Measurements from ENCODE around the gene PIBF1.

Gene PIBF1

GRCh38 chr13:73060251-73061160 lies 278.6 kb downstream of the PIBF1 start:
- no peak for DNase-seq

- DNase-seq, result no peak
Observed at GRCh38 chr13:73061473-73061872, 279.5 kb downstream of the PIBF1 start.

DNA sequence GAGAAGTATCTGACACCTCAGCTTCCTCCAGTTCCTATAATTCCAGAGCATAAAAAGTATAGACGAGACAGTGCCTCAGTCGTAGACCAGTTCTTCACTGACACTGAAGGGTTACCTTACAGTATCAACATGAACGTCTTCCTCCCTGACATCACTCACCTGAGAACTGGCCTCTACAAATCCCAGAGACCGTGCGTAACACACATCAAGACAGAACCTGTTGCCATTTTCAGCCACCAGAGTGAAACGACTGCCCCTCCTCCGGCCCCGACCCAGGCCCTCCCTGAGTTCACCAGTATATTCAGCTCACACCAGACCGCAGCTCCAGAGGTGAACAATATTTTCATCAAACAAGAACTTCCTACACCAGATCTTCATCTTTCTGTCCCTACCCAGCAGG lies 279.9 kb downstream of the PIBF1 start:
- DNase-seq, result no peak

GRCh38 chr13:73062468-73062867 lies 280.5 kb downstream of the PIBF1 start:
- DNase-seq, result no peak

DNA sequence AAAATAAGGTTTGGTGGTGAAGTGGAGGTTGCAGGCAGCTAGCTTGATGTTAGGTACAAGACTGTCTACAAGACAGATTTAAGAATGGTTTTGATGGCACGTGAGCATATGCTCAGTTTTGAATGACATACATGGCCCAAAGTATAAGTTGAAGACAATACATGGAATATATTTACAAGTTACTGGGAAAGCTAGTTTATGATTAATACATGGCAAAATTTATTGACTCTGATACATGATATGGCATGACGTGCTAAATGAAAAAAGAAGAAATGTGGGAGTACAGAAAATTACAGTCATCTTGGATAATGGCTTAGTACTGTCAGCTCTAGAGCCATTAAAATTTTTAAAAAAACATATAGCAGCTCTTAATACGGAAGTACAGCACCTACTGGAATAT lies 281.2 kb downstream of the PIBF1 start:
- DNase-seq, result no peak

GRCh38 chr13:73065036-73065435 lies 283.1 kb downstream of the PIBF1 start:
- DNase-seq, result no peak

- DNase-seq, result no peak
Observed at GRCh38 chr13:73065665-73066340, 283.9 kb downstream of the PIBF1 start.

Measured in C1 segment of cervical spinal cord (tissue), 14 donors.